Glomerular visceral epithelial cell (primary cell): ENCODE data around the gene RSPRY1.
"Not testable (repeated sequence)": the region's sequence is repeated elsewhere in the genome, so short reads cannot be mapped to it uniquely, and the experiment has no call there.

ENCODE experiments used
- DNase-seq: peaks from one replicate; pipeline ENCODE4 v3.0.0-alpha.2; 2016; ENCODE audit errors: extremely low spot score

RSPRY1 gene

GRCh38 chr16:57255686-57256415, 69.7 kb downstream of the RSPRY1 start:
- DNase-seq = no peak

- DNase-seq = no peak
Observed at GRCh38 chr16:57256601-57257395, 70.7 kb downstream of the RSPRY1 start.

- no peak for DNase-seq
Observed at GRCh38 chr16:57257455-57258070, 71.4 kb downstream of the RSPRY1 start.

- DNase-seq = no peak
Observed at GRCh38 chr16:57258226-57258909, 72.2 kb downstream of the RSPRY1 start.

GRCh38 chr16:57258910-57259475, 72.9 kb downstream of the RSPRY1 start:
- DNase-seq = no peak

GRCh38 chr16:57260294-57260929, 74.3 kb downstream of the RSPRY1 start:
- DNase-seq = peak; percentile 62

- no peak for DNase-seq
Observed at GRCh38 chr16:57261806-57262205, 75.7 kb downstream of the RSPRY1 start.

DNA sequence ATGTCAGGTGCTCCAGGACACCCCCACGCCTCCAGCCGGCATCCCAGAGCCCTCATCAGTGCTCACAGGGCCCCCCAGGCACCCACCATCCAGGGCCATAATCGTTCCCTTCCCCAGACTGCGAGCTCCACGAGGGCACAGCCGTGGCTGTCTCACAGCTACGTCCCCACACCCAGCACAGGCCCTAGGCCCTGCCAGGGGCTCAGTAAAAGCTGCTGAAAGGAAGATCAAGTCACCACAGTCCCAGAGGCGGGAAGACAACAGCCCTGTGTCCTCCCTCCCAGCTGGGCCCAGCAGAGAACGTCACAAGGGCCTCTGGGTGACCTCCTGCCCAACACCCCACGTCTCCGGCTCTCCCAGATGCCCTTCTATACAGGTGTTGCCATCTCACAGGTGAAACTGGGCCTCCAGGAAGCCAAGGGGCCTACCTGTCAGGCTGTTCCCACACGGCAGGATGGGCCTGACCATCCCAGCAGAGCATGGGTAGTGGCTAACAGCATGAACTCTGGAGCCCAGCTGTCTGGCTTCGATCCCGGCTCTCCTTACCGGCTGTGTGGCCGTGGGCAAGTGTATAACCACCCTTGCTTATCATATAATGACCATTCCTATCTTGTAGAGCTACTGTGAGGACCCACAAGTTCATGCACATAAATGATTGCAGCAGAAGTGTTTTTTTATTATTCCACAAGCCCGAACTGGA, 76.9 kb downstream of the RSPRY1 start:
- no peak for DNase-seq

- no peak for DNase-seq
Observed at GRCh38 chr16:57263541-57264351, 77.6 kb downstream of the RSPRY1 start.

GRCh38 chr16:57264381-57264780, 78.3 kb downstream of the RSPRY1 start:
- DNase-seq = no peak

DNA sequence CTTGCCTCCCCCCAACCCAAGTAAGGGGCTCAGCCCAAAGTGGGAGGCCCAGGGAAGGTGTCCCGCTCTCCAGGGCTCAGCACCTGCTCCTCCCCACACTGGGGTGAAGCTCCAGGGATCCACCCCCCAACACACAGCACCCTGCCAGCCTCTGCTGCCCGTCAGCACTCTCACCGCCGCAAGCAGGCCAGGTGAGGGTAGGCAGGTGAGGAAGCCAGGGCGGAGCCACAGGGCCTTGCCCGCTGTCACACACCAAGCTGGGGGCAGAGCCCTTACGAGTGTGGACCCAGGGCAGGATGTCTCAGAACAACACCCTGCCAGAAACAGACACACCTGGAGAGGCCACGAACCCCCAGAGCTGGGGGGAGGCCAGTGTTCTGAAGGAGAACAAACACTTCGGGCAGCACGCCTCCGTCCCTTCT, 78.8 kb downstream of the RSPRY1 start:
- DNase-seq = no peak

DNA sequence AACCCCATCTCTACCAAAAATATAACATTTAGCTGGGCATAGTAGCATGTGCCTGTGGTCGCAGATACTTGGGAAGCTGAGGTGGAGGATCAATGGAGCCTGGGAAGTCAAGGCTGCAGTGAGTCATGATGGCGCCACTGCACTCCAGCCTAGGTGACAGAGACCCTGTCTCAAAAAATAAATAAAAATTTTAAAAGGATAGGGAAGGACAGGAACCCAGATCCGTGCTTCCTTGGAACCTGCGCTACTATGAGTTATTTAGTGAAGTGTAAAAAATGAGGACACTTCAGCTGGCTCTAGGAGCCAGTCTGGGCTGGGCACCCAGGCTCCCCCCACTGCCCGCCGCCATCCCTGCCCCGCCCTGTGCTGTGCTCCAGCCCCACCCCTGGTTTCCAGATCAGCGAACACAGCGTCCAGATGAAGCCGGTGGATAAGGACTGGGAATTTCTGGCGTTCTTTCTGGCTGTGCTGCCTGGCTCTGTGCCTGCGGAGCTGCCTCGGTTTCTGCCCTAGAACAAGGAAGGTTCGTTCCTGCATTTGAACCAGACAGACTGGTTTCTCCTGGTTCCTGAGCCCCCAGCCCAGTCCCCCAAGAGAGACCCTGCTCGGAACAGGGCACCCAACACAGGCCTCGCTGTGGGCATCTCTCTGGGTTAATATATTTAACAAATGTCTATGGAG, 79.9 kb downstream of the RSPRY1 start:
- DNase-seq = peak; percentile 85

- DNase-seq = peak; percentile 51
Observed at GRCh38 chr16:57266531-57267260, 80.6 kb downstream of the RSPRY1 start.

GRCh38 chr16:57267343-57267742, 81.2 kb downstream of the RSPRY1 start:
- DNase-seq = not testable (repeated sequence)

- DNase-seq = no peak
Observed at GRCh38 chr16:57268804-57269800, 83.0 kb downstream of the RSPRY1 start.

- DNase-seq = no peak
Observed at GRCh38 chr16:57270221-57271062, 84.3 kb downstream of the RSPRY1 start.

- no peak for DNase-seq
Observed at GRCh38 chr16:57271063-57271345, 84.9 kb downstream of the RSPRY1 start.
